SK-N-SH (cell line): Measurements from ENCODE around the gene THSD4. TPM values are rescaled to one million over a fixed set of nuclear protein-coding genes. Genes with fewer than 3 reads are reported as not detected.

ENCODE experiments used
- CTCF ChIA-PET: fragments of 300-600, 350-600 bp; formaldehyde crosslinking; extraction: SDS; loops from one replicate; lab custom pipeline; 2021; lab: Yijun Ruan, JAX
- POLR2A ChIA-PET: fragments of 350-600 bp; sonication (Branson Sonifier 250); formaldehyde crosslinking; extraction: SDS; loops from one replicate; lab custom pipeline; 2020; ENCODE audit warnings: antibody characterized with exemption, inconsistent platforms; lab: Yijun Ruan, JAX
- DNase-seq: peaks from one replicate; pipeline ENCODE4 v3.0.0; 2012
- H2AFZ ChIP-seq: fragments of 200-600 bp; sonication (generic); 2 replicates; pipeline ENCODE4 v1.8.1; 2016; ENCODE audit warnings: antibody characterized with exemption, mild to moderate bottlenecking, low read depth
- H3F3A ChIP-seq: fragments of 200-600 bp; sonication (generic); replicated peaks from 2 replicates; pipeline ENCODE3; 2016; ENCODE audit warnings: antibody characterized with exemption, mild to moderate bottlenecking; ENCODE audit not compliant: insufficient read depth
- H3K27ac ChIP-seq, 2 experiments: fragments of 200-500 bp in 1 of 2; fragments of 200-600 bp in 1 of 2; sonication (Bioruptor generic) in 1 of 2; sonication (generic), shearing (Covaris generic) in 1 of 2; 2 replicates each; pipeline versions ENCODE4 v1.5.1 to v1.6.1; 2014 to 2016; ENCODE audit warnings: low read depth in 2 of 2, inconsistent platforms in 1 of 2, low read length in 1 of 2, mild to moderate bottlenecking in 1 of 2, mixed read lengths in 1 of 2
- H3K27me3 ChIP-seq: fragments of 200-600 bp; sonication (generic), shearing (Covaris generic); 2 replicates; pipeline ENCODE4 v1.6.1; 2016; ENCODE audit warnings: mixed run types; ENCODE audit not compliant: insufficient read depth
- H3K36me3 ChIP-seq, 2 experiments: fragments of 200-500 bp in 1 of 2; fragments of 200-600 bp in 1 of 2; sonication (Bioruptor generic) in 1 of 2; sonication (generic) in 1 of 2; replicated peaks in 1 of 2; 2 replicates each; pipeline versions ENCODE3 to v1.5.1; 2014 to 2016; ENCODE audit warnings: low read length in 1 of 2, mild to moderate bottlenecking in 1 of 2; ENCODE audit not compliant: insufficient read depth in 2 of 2, control insufficient read depth in 1 of 2
- H3K4me1 ChIP-seq, 2 experiments: fragments of 200-500 bp in 1 of 2; fragments of 200-600 bp in 1 of 2; sonication (Bioruptor generic) in 1 of 2; sonication (generic), shearing (Covaris generic) in 1 of 2; 2 replicates each; pipeline versions ENCODE4 v1.5.1 to v1.6.1; 2014 to 2016; ENCODE audit warnings: low read depth in 1 of 2, low read length in 1 of 2, mixed run types in 1 of 2; ENCODE audit not compliant: insufficient read depth in 2 of 2, control insufficient read depth in 1 of 2
- H3K4me2 ChIP-seq: fragments of 200-600 bp; sonication (generic), shearing (Covaris generic); 2 replicates; pipeline ENCODE4 v1.6.1; 2017; ENCODE audit warnings: mixed run types
- H3K4me3 ChIP-seq, 2 experiments: fragments of 200-500 bp in 1 of 2; fragments of 200-600 bp in 1 of 2; sonication (Bioruptor generic) in 1 of 2; sonication (generic), shearing (Covaris generic) in 1 of 2; 2 replicates each; pipeline versions ENCODE4 v1.5.1 to v1.8.1; 2014 to 2016; ENCODE audit warnings: low read depth in 2 of 2, inconsistent platforms in 1 of 2, low read length in 1 of 2, mild to moderate bottlenecking in 1 of 2, mixed read lengths in 1 of 2, moderate library complexity in 1 of 2
- H3K79me2 ChIP-seq: fragments of 200-600 bp; sonication (generic); 2 replicates; pipeline ENCODE4 v1.8.1; 2017; ENCODE audit warnings: mild to moderate bottlenecking; ENCODE audit not compliant: insufficient read depth
- H3K9ac ChIP-seq: fragments of 200-600 bp; sonication (generic); 2 replicates; pipeline ENCODE4 v1.6.1; 2017; ENCODE audit warnings: mixed run types
- H3K9me2 ChIP-seq: fragments of 200-600 bp; sonication (generic); 2 replicates; pipeline ENCODE4 v1.6.1; 2017; ENCODE audit warnings: mixed run types
- H3K9me3 ChIP-seq: fragments of 200-600 bp; sonication (generic); 2 replicates; pipeline ENCODE4 v1.6.1; 2017; ENCODE audit warnings: mixed run types, mild to moderate bottlenecking, moderate library complexity
- H4K20me1 ChIP-seq: fragments of 200-600 bp; sonication (generic); 2 replicates; pipeline ENCODE4 v1.6.1; 2017; ENCODE audit warnings: mild to moderate bottlenecking, mixed run types; ENCODE audit not compliant: insufficient read depth
- ELF1 ChIP-seq: IDR thresholded peaks from 2 replicates; pipeline ENCODE4 v1.4.0; 2012
- EP300 ChIP-seq, 2 experiments: IDR thresholded peaks; 2 replicates each; pipeline versions ENCODE4 v1.4.0 to v1.6.1; 2012; ENCODE audit warnings: borderline replicate concordance in 1 of 2, low read depth in 1 of 2, low read length in 1 of 2
- EZH2phosphoT487 ChIP-seq: fragments of 200-600 bp; sonication (generic); IDR thresholded peaks from 2 replicates; pipeline ENCODE4 v1.6.1; 2017; ENCODE audit warnings: low read depth, mixed run types, mild to moderate bottlenecking, antibody characterized with exemption, moderate library complexity, borderline replicate concordance
- FOSL2 ChIP-seq: IDR thresholded peaks from 2 replicates; pipeline ENCODE4 v1.4.0; 2012; ENCODE audit warnings: low read depth, mild to moderate bottlenecking, moderate library complexity, borderline replicate concordance
- FOXJ3 ChIP-seq: sonication (generic); formaldehyde crosslinking; IDR thresholded peaks from 2 replicates; pipeline ENCODE4 v1.5.1; 2020; ENCODE audit warnings: mild to moderate bottlenecking, missing genetic modification reagents
- FOXM1 ChIP-seq: IDR thresholded peaks from 2 replicates; pipeline ENCODE4 v1.4.0; 2012; ENCODE audit warnings: low read depth, mild to moderate bottlenecking
- JUND ChIP-seq: IDR thresholded peaks from 2 replicates; pipeline ENCODE4 v1.4.0; 2012
- MAX ChIP-seq: IDR thresholded peaks from 2 replicates; pipeline ENCODE4 v1.4.0; 2012; ENCODE audit warnings: low read depth
- MEF2A ChIP-seq: IDR thresholded peaks from 2 replicates; pipeline ENCODE4 v1.4.0; 2012; ENCODE audit warnings: low read depth, borderline replicate concordance
- NFIC ChIP-seq: IDR thresholded peaks from 2 replicates; pipeline ENCODE4 v1.4.0; 2012; ENCODE audit warnings: borderline replicate concordance
- PBX3 ChIP-seq: IDR thresholded peaks from 2 replicates; pipeline ENCODE4; 2012
- RCOR1 ChIP-seq: fragments of 150-350 bp; IDR thresholded peaks from 2 replicates; pipeline ENCODE4 v1.6.1; 2017; ENCODE audit warnings: antibody characterized with exemption, low read length
- REST ChIP-seq: IDR thresholded peaks from 2 replicates; pipeline ENCODE4 v1.6.1; 2012; ENCODE audit warnings: mild to moderate bottlenecking, low read depth, low read length, moderate library complexity
- RXRA ChIP-seq: IDR thresholded peaks from 2 replicates; pipeline ENCODE4 v1.4.0; 2012; ENCODE audit warnings: low read depth, mild to moderate bottlenecking, borderline replicate concordance
- SIN3A ChIP-seq: IDR thresholded peaks from 2 replicates; pipeline ENCODE4 v1.6.1; 2012; ENCODE audit warnings: low read depth, mild to moderate bottlenecking, low read length, moderate library complexity, borderline replicate concordance
- TCF12 ChIP-seq: IDR thresholded peaks from 2 replicates; pipeline ENCODE4 v1.4.0; 2012
- TEAD4 ChIP-seq: IDR thresholded peaks from 2 replicates; pipeline ENCODE4 v1.4.0; 2012; ENCODE audit warnings: mild to moderate bottlenecking, borderline replicate concordance; ENCODE audit not compliant: insufficient read depth
- USF1 ChIP-seq: IDR thresholded peaks from 2 replicates; pipeline ENCODE4 v1.4.0; 2012; ENCODE audit warnings: low read depth, borderline replicate concordance
- WGBS: methylation state at CpG from one replicate; pipeline ENCODE4 v1.1.6; 2017; ENCODE audit warnings: low lambda C conversion rate; 5-methylcytosine and 5-hydroxymethylcytosine counted together
- polyA plus RNA-seq, 3 experiments: library from polyadenylated mRNA; depleted of rRNA; stranded (reverse); fragments of >200 nt; gene quantifications; 2 replicates each; pipeline ENCODE4 v1.2.3, GENCODE V29; 2012

The THSD4 gene
- polyA plus RNA-seq, 1 of the 3 experiments (the other 2 are of a cell fraction), result 79.1 TPM

- Histone ChIP-seq H3K4me1 (peaks cover 0 to 51% of the 10 kb centered on the region in 2 experiments; a peak in 3 of 4 replicates), H3K4me3 (no peak overlapping the region), H3K79me2 (peaks cover 77% of the 10 kb centered on the region), H3K9me3 (no peaks in the 10 kb centered on the region), H3K9me2 (no peaks in the 10 kb centered on the region), H2AFZ (no peak overlapping the region), H3K27ac (peak overlapping the region in 1 of 2 experiments; percentile 26; a peak in 1 of 4 replicates), H3K9ac (no peak overlapping the region), H4K20me1 (no peaks in the 10 kb centered on the region), H3F3A (peaks cover 36% of the 10 kb centered on the region), H3K36me3 (peaks cover 0 to 6% of the 10 kb centered on the region in 2 experiments), H3K27me3 (no peaks in the 10 kb centered on the region), H3K4me2 (no peak overlapping the region)
- POLR2A ChIA-PET, result no interaction called here
- CTCF ChIA-PET, result no interaction called here
- TF ChIP-seq FOXJ3 (CRISPR knock-in tag) (no peak), EZH2phosphoT487 (no peak), MEF2A (no peak), MAX (no peak)
- DNase-seq, result no peak
- WGBS, result 81% methylated on average over 12 of the region's 12 CpGs
Observed at GRCh38 chr15:71133747-71134472, 18.6 kb downstream of the THSD4 start.

- WGBS, result 63% methylated on average over 13 of the region's 13 CpGs
- Histone ChIP-seq H3K36me3 (peaks cover 0 to 8% of the 10 kb centered on the region in 2 experiments), H3K9ac (peak overlapping the region; percentile 65; the same call in 1 of the 2 replicates), H2AFZ (peak overlapping the region; percentile 1; the same call in 1 of the 2 replicates), H3F3A (peaks cover 18% of the 10 kb centered on the region), H3K79me2 (peaks cover 79% of the 10 kb centered on the region), H3K27me3 (no peaks in the 10 kb centered on the region), H3K4me1 (peaks cover 0 to 35% of the 10 kb centered on the region in 2 experiments; a peak in 3 of 4 replicates), H3K4me3 (no peak overlapping the region), H3K27ac (peak overlapping the region in 1 of 2 experiments; percentile 90; a peak in 3 of 4 replicates), H4K20me1 (no peaks in the 10 kb centered on the region), H3K9me3 (no peaks in the 10 kb centered on the region), H3K4me2 (peak overlapping the region; percentile 55), H3K9me2 (no peaks in the 10 kb centered on the region)
- ChIA-PET CTCF (interaction anchor here (1.0 kb wide), 1 partner anchor 16 kb away, joined by 4 read pairs; no protein-coding TSS in a partner anchor), POLR2A (interaction anchor here (0.6 kb wide), 1 partner anchor 289 kb away, joined by 3 read pairs; no protein-coding TSS in a partner anchor)
- no peak for DNase-seq
- peak; percentile 51; the same call in 1 of the 2 replicates for TF ChIP-seq RXRA
- peak; percentile 93 for TF ChIP-seq FOSL2
- peak in 1 of 2 experiments; percentile 76; a peak in 1 of 4 replicates for TF ChIP-seq EP300 (IDR thresholded peaks at IDR 0.05; ENCODE audit: borderline replicate concordance in 1 of 2, low read depth in 1 of 2, low read length in 1 of 2)
- peak; percentile 21; the same call in 1 of the 2 replicates for TF ChIP-seq ELF1
- no peak for TF ChIP-seq RCOR1
- 0 out of 2 replicates have a peak, but pooled peaks have one; percentile 38 for TF ChIP-seq SIN3A
- TF ChIP-seq JUND, result peak; percentile 95
- TF ChIP-seq FOXJ3 (CRISPR knock-in tag), result no peak
- peak; percentile 53 for TF ChIP-seq PBX3
- peak; percentile 70; the same call in 1 of the 2 replicates for TF ChIP-seq TEAD4
- peak; percentile 23; the same call in 1 of the 2 replicates for TF ChIP-seq USF1
- no peak for TF ChIP-seq REST
- peak; percentile 77; the same call in 1 of the 2 replicates for TF ChIP-seq MAX
- TF ChIP-seq NFIC, result peak; percentile 21; the same call in 1 of the 2 replicates
- TF ChIP-seq FOXM1, result no peak
- TF ChIP-seq TCF12, result peak; percentile 77
Observed at GRCh38 chr15:71136159-71136783, 21.0 kb downstream of the THSD4 start.
